ENCODE measurements around the gene DNAJB8.

The DNAJB8 gene

GRCh38 chr3:128503751-128504532 lies 37.3 kb upstream of the DNAJB8 start:
- no peak for DNase-seq (ENCODE audit: extremely low spot score)
- POLR2A ChIA-PET: no interaction called here
- CTCF ChIA-PET: no interaction called here
- no peak for TF ChIP-seq SP1 (IDR thresholded peaks at IDR 0.05)
- TF ChIP-seq FOXK2 (IDR thresholded peaks at IDR 0.05): no peak
- TF ChIP-seq SUZ12 (IDR thresholded peaks at IDR 0.05): no peak
- TF ChIP-seq L3MBTL2 (conservative IDR thresholded peaks at IDR 0.05): no peak
- no peak for TF ChIP-seq BHLHE40 (IDR thresholded peaks at IDR 0.05; ENCODE audit: borderline replicate concordance)
- TF ChIP-seq ELF4 (IDR thresholded peaks at IDR 0.05): no peak

GRCh38 chr3:128503164-128503651 lies 36.5 kb upstream of the DNAJB8 start:
- ChIA-PET CTCF (no interaction called here), POLR2A (no interaction called here)
- DNase-seq (ENCODE audit: extremely low spot score): no peak
- TF ChIP-seq ZNF384 (IDR thresholded peaks at IDR 0.05) (no peak), ELF4 (IDR thresholded peaks at IDR 0.05) (no peak), BHLHE40 (IDR thresholded peaks at IDR 0.05; ENCODE audit: borderline replicate concordance) (no peak), ARNT (IDR thresholded peaks at IDR 0.05) (no peak), CTBP1 (IDR thresholded peaks at IDR 0.05; ENCODE audit: borderline replicate concordance) (no peak), SUZ12 (IDR thresholded peaks at IDR 0.05) (no peak), PKNOX1 (IDR thresholded peaks at IDR 0.05) (no peak), FOXM1 (IDR thresholded peaks at IDR 0.05; ENCODE audit: borderline replicate concordance) (no peak), L3MBTL2 (conservative IDR thresholded peaks at IDR 0.05) (no peak), HDGF (IDR thresholded peaks at IDR 0.05; ENCODE audit: borderline replicate concordance) (no peak), FOXK2 (IDR thresholded peaks at IDR 0.05) (no peak), TARDBP (IDR thresholded peaks at IDR 0.05) (no peak), LEF1 (IDR thresholded peaks at IDR 0.05; ENCODE audit: borderline replicate concordance) (no peak), FOXA1 (IDR thresholded peaks at IDR 0.05) (no peak)

GRCh38 chr3:128502712-128503111 lies 36.0 kb upstream of the DNAJB8 start:
- POLR2A ChIA-PET: no interaction called here
- CTCF ChIA-PET: no interaction called here
- DNase-seq (ENCODE audit: extremely low spot score): no peak
- TF ChIP-seq ELF4 (IDR thresholded peaks at IDR 0.05) (no peak), SUZ12 (IDR thresholded peaks at IDR 0.05) (no peak), PKNOX1 (IDR thresholded peaks at IDR 0.05) (no peak), FOXK2 (IDR thresholded peaks at IDR 0.05) (no peak), FOXM1 (IDR thresholded peaks at IDR 0.05; ENCODE audit: borderline replicate concordance) (no peak), L3MBTL2 (conservative IDR thresholded peaks at IDR 0.05) (no peak), BHLHE40 (IDR thresholded peaks at IDR 0.05; ENCODE audit: borderline replicate concordance) (no peak), HDGF (IDR thresholded peaks at IDR 0.05; ENCODE audit: borderline replicate concordance) (no peak), SP1 (IDR thresholded peaks at IDR 0.05) (no peak), TARDBP (IDR thresholded peaks at IDR 0.05) (no peak)

- no peak for TF ChIP-seq L3MBTL2 (conservative IDR thresholded peaks at IDR 0.05)
- ChIA-PET CTCF (interaction anchor here (0.9 kb wide), 1 partner anchor 193 kb away, joined by 3 read pairs; no protein-coding TSS in a partner anchor), POLR2A (no interaction called here)
- DNase-seq (ENCODE audit: extremely low spot score): no peak
These were observed 34.7 kb upstream of the DNAJB8 start for GRCh38 chr3:128501431-128501830.

GRCh38 chr3:128500556-128500955 lies 33.9 kb upstream of the DNAJB8 start:
- TF ChIP-seq BHLHE40 (IDR thresholded peaks at IDR 0.05; ENCODE audit: borderline replicate concordance) (no peak), FOXM1 (IDR thresholded peaks at IDR 0.05; ENCODE audit: borderline replicate concordance) (no peak), HDGF (IDR thresholded peaks at IDR 0.05; ENCODE audit: borderline replicate concordance) (no peak), ZNF384 (IDR thresholded peaks at IDR 0.05) (no peak), FOXA1 (IDR thresholded peaks at IDR 0.05) (no peak), L3MBTL2 (conservative IDR thresholded peaks at IDR 0.05) (no peak)
- POLR2A ChIA-PET: no interaction called here
- DNase-seq (ENCODE audit: extremely low spot score): no peak
- CTCF ChIA-PET: no interaction called here

GRCh38 chr3:128499724-128500275 lies 33.1 kb upstream of the DNAJB8 start:
- ChIA-PET CTCF (interaction anchor here (0.6 kb wide), 1 partner anchor 329 kb away, joined by 3 read pairs; no protein-coding TSS in a partner anchor), POLR2A (no interaction called here)
- TF ChIP-seq ZNF384 (IDR thresholded peaks at IDR 0.05) (no peak), PKNOX1 (IDR thresholded peaks at IDR 0.05) (no peak), L3MBTL2 (conservative IDR thresholded peaks at IDR 0.05) (no peak), HDGF (IDR thresholded peaks at IDR 0.05; ENCODE audit: borderline replicate concordance) (no peak), ARNT (IDR thresholded peaks at IDR 0.05) (no peak), NFRKB (IDR thresholded peaks at IDR 0.05) (no peak), TARDBP (IDR thresholded peaks at IDR 0.05) (no peak), SUZ12 (IDR thresholded peaks at IDR 0.05) (no peak), FOXM1 (IDR thresholded peaks at IDR 0.05; ENCODE audit: borderline replicate concordance) (no peak), BHLHE40 (IDR thresholded peaks at IDR 0.05; ENCODE audit: borderline replicate concordance) (no peak), CTBP1 (IDR thresholded peaks at IDR 0.05; ENCODE audit: borderline replicate concordance) (no peak), FOXK2 (IDR thresholded peaks at IDR 0.05) (no peak), SP1 (IDR thresholded peaks at IDR 0.05) (no peak), FOXA1 (IDR thresholded peaks at IDR 0.05) (no peak), LEF1 (IDR thresholded peaks at IDR 0.05; ENCODE audit: borderline replicate concordance) (no peak), ELF4 (IDR thresholded peaks at IDR 0.05) (no peak)
- DNase-seq (ENCODE audit: extremely low spot score): no peak
